GM12872 (cell line): ENCODE results near the gene NBEAL2.

Source experiments
- CTCF ChIP-seq: IDR thresholded peaks from 3 replicates; pipeline ENCODE4 v1.5.1; 2011; ENCODE audit warnings: low read depth, mild to moderate bottlenecking, low read length, moderate library complexity; ENCODE audit not compliant: insufficient read depth

The NBEAL2 gene

GRCh38 chr3:46991406-46992165 lies 12.1 kb downstream of the NBEAL2 start:
- no peak for TF ChIP-seq CTCF

GRCh38 chr3:46992231-46992630 lies 12.8 kb downstream of the NBEAL2 start:
- no peak for TF ChIP-seq CTCF

- TF ChIP-seq CTCF, result no peak
These were observed 13.8 kb downstream of the NBEAL2 start for GRCh38 chr3:46993292-46993691.

GRCh38 chr3:46993986-46994385 lies 14.5 kb downstream of the NBEAL2 start:
- TF ChIP-seq CTCF, result no peak

- TF ChIP-seq CTCF, result no peak
These were observed 15.6 kb downstream of the NBEAL2 start for GRCh38 chr3:46994801-46995731.

- TF ChIP-seq CTCF, result no peak
These were observed 16.6 kb downstream of the NBEAL2 start for GRCh38 chr3:46995901-46996562.

GRCh38 chr3:46996689-46997452 lies 17.4 kb downstream of the NBEAL2 start:
- no peak for TF ChIP-seq CTCF
